ENCODE results near the gene VPS37D. TPM values are rescaled to one million over a fixed set of nuclear protein-coding genes. Genes with fewer than 3 reads are reported as not detected.

VPS37D gene
- total and polyA plus RNA-seq, 10 of the 15 experiments (the other 5 are each of a cell fraction or from before 2014, with no cell fraction given): 0.10 to 0.45 (median 0.16) TPM; not detected in 6

DNA sequence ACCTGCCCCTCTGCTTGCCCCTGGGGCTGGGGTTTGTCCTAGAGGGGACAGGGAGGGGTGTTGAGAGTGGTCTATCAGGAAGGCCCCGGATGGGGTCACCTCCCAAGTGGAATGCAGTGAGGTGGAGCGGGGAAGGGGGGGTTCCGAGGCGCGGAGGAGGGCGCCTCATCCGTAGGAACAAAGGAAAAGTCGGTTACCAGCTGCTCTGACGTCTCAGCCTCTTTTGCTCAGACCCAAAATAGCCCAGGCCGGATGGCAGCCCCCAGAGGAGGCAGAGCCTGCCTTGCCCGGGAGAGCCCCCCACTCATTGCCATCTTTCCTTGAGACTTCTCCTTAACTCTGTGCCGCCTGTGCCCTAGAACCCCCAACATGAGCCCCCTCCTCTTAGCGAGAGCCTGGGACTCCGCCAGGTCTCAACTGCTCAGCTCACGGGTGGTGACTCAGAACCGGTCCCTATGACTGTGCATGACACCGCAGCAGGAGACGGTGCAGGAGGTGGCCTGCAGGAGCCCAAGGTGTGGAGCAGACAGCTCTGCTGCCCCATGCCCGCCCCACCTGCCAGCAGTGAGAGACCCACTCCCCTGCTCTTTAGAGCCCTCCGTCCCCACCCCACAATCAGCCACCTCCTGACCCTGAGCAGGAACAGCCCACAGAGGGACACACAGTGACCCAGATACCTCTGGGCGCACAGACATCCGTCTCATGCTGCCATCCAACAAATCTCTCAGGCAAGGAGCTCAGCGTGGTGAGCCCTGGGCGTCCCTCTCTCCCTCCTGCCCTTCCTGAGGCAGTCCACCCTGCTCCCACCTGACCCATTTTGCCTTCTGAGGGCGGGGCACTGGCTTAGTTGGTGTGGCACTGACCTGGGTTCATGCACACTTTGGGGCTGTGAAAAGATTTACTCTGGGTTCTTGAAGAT is 38.8 kb downstream of the VPS37D start:
- Histone ChIP-seq H3K4me1 (ENCODE audit: control insufficient read depth, insufficient read depth, low read length) (no peaks in the 10 kb centered on the region), H3K36me3 (ENCODE audit: control insufficient read depth in 2 of 2, insufficient read depth in 2 of 2, low read length in 1 of 2) (no peaks in the 10 kb centered on the region; a peak in 1 of 4 replicates), H3K4me2 (ENCODE audit: control insufficient read depth, insufficient read depth) (no peak overlapping the region), H3K9ac (ENCODE audit: control insufficient read depth, insufficient read depth, low read length) (no peak overlapping the region), H3K9me3 (replicated peaks; ENCODE audit: control insufficient read depth, insufficient read depth, low read length) (no peaks in the 10 kb centered on the region), H4K20me1 (ENCODE audit: control insufficient read depth, insufficient read depth) (no peaks in the 10 kb centered on the region), H3K27ac (ENCODE audit: control insufficient read depth, insufficient read depth) (no peak overlapping the region), H3K4me3 (no peak overlapping the region), H3K27me3 (replicated peaks in 1 of 2; ENCODE audit: control insufficient read depth in 2 of 2, insufficient read depth in 2 of 2, low read length in 1 of 2) (no peaks in the 10 kb centered on the region), H3K79me2 (ENCODE audit: control insufficient read depth, insufficient read depth, low read length) (no peaks in the 10 kb centered on the region), H2AFZ (ENCODE audit: control insufficient read depth, low read depth, low read length) (no peak overlapping the region)
- no peak for DNase-seq (ENCODE audit: low read depth, low spot score)
- ChIA-PET RAD21 (ENCODE audit: unreplicated experiment) (no interaction called here), POLR2A (no interaction called here), CTCF (interaction anchor here (0.6 kb wide), 1 partner anchor 97 kb away, joined by 3 read pairs; no protein-coding TSS in a partner anchor), SMC1A (ENCODE audit: uncharacterized antibody, unreplicated experiment) (no interaction called here)
- TF ChIP-seq, protein P1, sequence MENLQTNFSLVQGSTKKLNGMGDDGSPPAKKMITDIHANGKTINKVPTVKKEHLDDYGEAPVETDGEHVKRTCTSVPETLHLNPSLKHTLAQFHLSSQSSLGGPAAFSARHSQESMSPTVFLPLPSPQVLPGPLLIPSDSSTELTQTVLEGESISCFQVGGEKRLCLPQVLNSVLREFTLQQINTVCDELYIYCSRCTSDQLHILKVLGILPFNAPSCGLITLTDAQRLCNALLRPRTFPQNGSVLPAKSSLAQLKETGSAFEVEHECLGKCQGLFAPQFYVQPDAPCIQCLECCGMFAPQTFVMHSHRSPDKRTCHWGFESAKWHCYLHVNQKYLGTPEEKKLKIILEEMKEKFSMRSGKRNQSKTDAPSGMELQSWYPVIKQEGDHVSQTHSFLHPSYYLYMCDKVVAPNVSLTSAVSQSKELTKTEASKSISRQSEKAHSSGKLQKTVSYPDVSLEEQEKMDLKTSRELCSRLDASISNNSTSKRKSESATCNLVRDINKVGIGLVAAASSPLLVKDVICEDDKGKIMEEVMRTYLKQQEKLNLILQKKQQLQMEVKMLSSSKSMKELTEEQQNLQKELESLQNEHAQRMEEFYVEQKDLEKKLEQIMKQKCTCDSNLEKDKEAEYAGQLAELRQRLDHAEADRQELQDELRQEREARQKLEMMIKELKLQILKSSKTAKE (IDR thresholded peaks at IDR 0.05; ENCODE audit: low read depth, poor library complexity, severe bottlenecking): no peak
- BruUV-seq (replicated peaks): no TSS peak
- FAIRE-seq: no peak
- ATAC-seq: peak; percentile 48
- intact Hi-C loops (cut with micrococcal nuclease; ENCODE audit: unreplicated experiment): no loop called here
- in situ Hi-C loops (cut with MboI): no loop called here
- 46% methylated on average over 25 of the region's 25 CpGs for WGBS (ENCODE audit: insufficient coverage, insufficient replicate concordance, low lambda C conversion rate, missing lambda C conversion rate)

DNA sequence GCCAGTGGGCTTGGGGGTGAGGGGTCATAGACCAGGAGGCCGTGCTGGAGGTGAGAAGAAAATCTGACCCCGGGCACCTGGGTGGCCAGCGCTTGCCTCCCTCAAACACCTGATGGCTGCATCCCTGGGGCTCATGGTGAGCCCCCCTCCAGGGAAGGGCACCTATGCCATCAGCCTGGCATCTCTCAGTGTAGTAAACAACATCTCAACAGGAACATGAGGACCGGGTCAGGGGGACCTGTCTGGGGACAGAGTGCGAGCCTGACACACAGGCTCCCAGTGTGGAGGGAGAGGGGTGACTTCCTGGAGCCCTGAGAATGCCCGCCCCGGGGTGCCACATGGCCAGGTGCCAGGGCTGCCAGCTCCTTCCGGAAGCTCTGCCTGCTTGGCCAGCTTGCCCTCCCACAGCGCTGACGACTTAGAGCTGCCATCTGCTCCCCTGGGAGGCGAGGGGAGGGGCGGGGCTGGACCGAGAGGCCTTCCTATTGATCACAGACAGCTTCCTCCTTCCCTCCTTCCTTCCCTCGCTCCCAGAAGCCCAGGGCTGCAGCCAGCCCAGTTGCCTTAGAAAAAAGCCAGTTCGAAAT is 39.5 kb downstream of the VPS37D start:
- Histone ChIP-seq H3K27me3 (replicated peaks in 1 of 2; ENCODE audit: control insufficient read depth in 2 of 2, insufficient read depth in 2 of 2, low read length in 1 of 2) (no peaks in the 10 kb centered on the region), H4K20me1 (ENCODE audit: control insufficient read depth, insufficient read depth) (no peaks in the 10 kb centered on the region), H3K4me1 (ENCODE audit: control insufficient read depth, insufficient read depth, low read length) (no peaks in the 10 kb centered on the region), H2AFZ (ENCODE audit: control insufficient read depth, low read depth, low read length) (no peak overlapping the region), H3K36me3 (ENCODE audit: control insufficient read depth in 2 of 2, insufficient read depth in 2 of 2, low read length in 1 of 2) (no peaks in the 10 kb centered on the region; a peak in 1 of 4 replicates), H3K27ac (ENCODE audit: control insufficient read depth, insufficient read depth) (no peak overlapping the region), H3K9ac (ENCODE audit: control insufficient read depth, insufficient read depth, low read length) (no peak overlapping the region), H3K79me2 (ENCODE audit: control insufficient read depth, insufficient read depth, low read length) (no peaks in the 10 kb centered on the region), H3K4me3 (no peak overlapping the region), H3K4me2 (ENCODE audit: control insufficient read depth, insufficient read depth) (no peak overlapping the region), H3K9me3 (replicated peaks; ENCODE audit: control insufficient read depth, insufficient read depth, low read length) (no peaks in the 10 kb centered on the region)
- ChIA-PET RAD21 (ENCODE audit: unreplicated experiment) (no interaction called here), SMC1A (ENCODE audit: uncharacterized antibody, unreplicated experiment) (no interaction called here), CTCF (no interaction called here), POLR2A (interaction anchor here (0.7 kb wide), 1 partner anchor 65 kb away, joined by 3 read pairs; no protein-coding TSS in a partner anchor)
- in situ Hi-C loops (cut with MboI): no loop called here
- no peak for TF ChIP-seq FOS (IDR thresholded peaks at IDR 0.05; ENCODE audit: borderline replicate concordance, extremely low read depth, insufficient read length)
- no peak for TF ChIP-seq ETV6 (conservative IDR thresholded peaks at IDR 0.05 in 1 of 2, IDR thresholded peaks at IDR 0.05 in 1 of 2; ENCODE audit: borderline replicate concordance in 1 of 2, low read depth in 1 of 2)
- no peak for TF ChIP-seq ESRRA (IDR thresholded peaks at IDR 0.05; ENCODE audit: low read length)
- no peak for TF ChIP-seq IRF4 (IDR thresholded peaks at IDR 0.05; ENCODE audit: low read depth, low read length)
- TF ChIP-seq MEF2B (IDR thresholded peaks at IDR 0.05; ENCODE audit: partially characterized antibody, poor library complexity, severe bottlenecking): peak; percentile 19
- ATAC-seq: peak; percentile 66
- intact Hi-C loops (cut with micrococcal nuclease; ENCODE audit: unreplicated experiment): no loop called here
- no peak for DNase-seq (ENCODE audit: low read depth, low spot score)
- no TSS peak for BruUV-seq (replicated peaks)
- FAIRE-seq: no peak
- WGBS (ENCODE audit: insufficient coverage, insufficient replicate concordance, low lambda C conversion rate, missing lambda C conversion rate): 33% methylated on average over 15 of the region's 15 CpGs

Measured in GM12878 (cell line).